HEK293 (cell line): ENCODE data around the gene EPN1.

Source experiments
- GLIS2 ChIP-seq: fragments of 450-650 bp; formaldehyde crosslinking; IDR thresholded peaks from 2 replicates; pipeline ENCODE4 v1.5.1; 2016; ENCODE audit warnings: missing biosample characterization, missing genetic modification characterization
- KLF8 ChIP-seq: fragments of 450-650 bp; formaldehyde crosslinking; IDR thresholded peaks from 2 replicates; pipeline ENCODE4 v1.5.1; 2016; ENCODE audit warnings: missing biosample characterization, missing genetic modification characterization
- PRDM1 ChIP-seq: fragments of 450-650 bp; formaldehyde crosslinking; IDR thresholded peaks from 2 replicates; pipeline ENCODE4; 2016; ENCODE audit warnings: missing biosample characterization, missing genetic modification characterization
- WT1 ChIP-seq: fragments of 450-650 bp; formaldehyde crosslinking; IDR thresholded peaks from 2 replicates; pipeline ENCODE4 v1.5.1; 2016; ENCODE audit warnings: missing biosample characterization, missing genetic modification characterization
- ZBTB17 ChIP-seq: fragments of 450-650 bp; formaldehyde crosslinking; IDR thresholded peaks from 2 replicates; pipeline ENCODE4 v1.5.1; 2016; ENCODE audit warnings: missing biosample characterization, missing genetic modification characterization
- ZBTB48 ChIP-seq: fragments of 450-650 bp; formaldehyde crosslinking; IDR thresholded peaks from 2 replicates; pipeline ENCODE4 v1.5.1; 2016; ENCODE audit warnings: missing biosample characterization, missing genetic modification characterization
- ZFP37 ChIP-seq: fragments of 450-650 bp; formaldehyde crosslinking; IDR thresholded peaks from 2 replicates; pipeline ENCODE4 v1.5.1; 2016; ENCODE audit warnings: missing biosample characterization, missing genetic modification characterization
- ZNF2 ChIP-seq: fragments of 450-650 bp; formaldehyde crosslinking; IDR thresholded peaks from 2 replicates; pipeline ENCODE4 v1.5.1; 2016; ENCODE audit warnings: missing biosample characterization, missing genetic modification characterization
- ZNF23 ChIP-seq: fragments of 450-650 bp; formaldehyde crosslinking; IDR thresholded peaks from 2 replicates; pipeline ENCODE4 v1.5.1; 2016; ENCODE audit warnings: missing biosample characterization, missing genetic modification characterization, borderline replicate concordance
- ZNF24 ChIP-seq: fragments of 450-650 bp; formaldehyde crosslinking; IDR thresholded peaks from 2 replicates; pipeline ENCODE4 v1.5.1; 2016; ENCODE audit warnings: missing biosample characterization, missing genetic modification characterization
- ZNF274 ChIP-seq, 2 experiments: fragments of 200-500 bp in 1 of 2; fragments of 450-650 bp in 1 of 2; sonication (Bioruptor generic) in 1 of 2; formaldehyde crosslinking in 1 of 2; IDR thresholded peaks; 2 replicates each; pipeline versions ENCODE4 v1.5.1 to v1.6.1; 2014 to 2016; ENCODE audit warnings: borderline replicate concordance in 1 of 2, inconsistent platforms in 1 of 2, low read length in 1 of 2, missing biosample characterization in 1 of 2, missing genetic modification characterization in 1 of 2
- ZNF391 ChIP-seq: fragments of 450-650 bp; formaldehyde crosslinking; IDR thresholded peaks from 2 replicates; pipeline ENCODE4 v1.5.1; 2016; ENCODE audit warnings: low read depth, missing biosample characterization, missing genetic modification characterization, borderline replicate concordance
- ZNF416 ChIP-seq: fragments of 450-650 bp; formaldehyde crosslinking; IDR thresholded peaks from 2 replicates; pipeline ENCODE4 v1.5.1; 2016; ENCODE audit warnings: missing biosample characterization, missing genetic modification characterization
- ZNF433 ChIP-seq: fragments of 450-650 bp; formaldehyde crosslinking; IDR thresholded peaks from 2 replicates; pipeline ENCODE4 v1.5.1; 2016; ENCODE audit warnings: missing biosample characterization, missing genetic modification characterization, low read depth
- ZNF530 ChIP-seq: fragments of 450-650 bp; formaldehyde crosslinking; IDR thresholded peaks from 2 replicates; pipeline ENCODE4 v1.5.1; 2016; ENCODE audit warnings: low read depth, missing biosample characterization, missing genetic modification characterization
- ZNF776 ChIP-seq: fragments of 450-650 bp; formaldehyde crosslinking; IDR thresholded peaks from 2 replicates; pipeline ENCODE4 v1.5.0; 2017; ENCODE audit warnings: missing biosample characterization, missing genetic modification characterization, borderline replicate concordance
- ZNF843 ChIP-seq: fragments of 450-650 bp; formaldehyde crosslinking; IDR thresholded peaks from 2 replicates; pipeline ENCODE4 v1.5.1; 2016; ENCODE audit warnings: missing biosample characterization, missing genetic modification characterization
- ZXDB ChIP-seq: fragments of 450-650 bp; formaldehyde crosslinking; IDR thresholded peaks from 2 replicates; pipeline ENCODE4 v1.5.1; 2016; ENCODE audit warnings: missing biosample characterization, missing genetic modification characterization
- TF ChIP-seq, protein P1 (sequence below): fragments of 450-650 bp; IDR thresholded peaks from 2 replicates; pipeline ENCODE4 v1.5.1; 2018; ENCODE audit warnings: missing biosample characterization, missing genetic modification characterization
- TF ChIP-seq, protein P2 (sequence below): fragments of 450-650 bp; formaldehyde crosslinking; IDR thresholded peaks from 2 replicates; pipeline ENCODE4 v1.5.1; 2016; ENCODE audit warnings: missing biosample characterization, missing genetic modification characterization
- TF ChIP-seq, protein P3 (sequence below): fragments of 450-650 bp; formaldehyde crosslinking; IDR thresholded peaks from 2 replicates; pipeline ENCODE4 v1.5.1; 2016; ENCODE audit warnings: missing biosample characterization, missing genetic modification characterization
- TF ChIP-seq, protein P4 (sequence below): fragments of 450-650 bp; formaldehyde crosslinking; conservative IDR thresholded peaks from 2 replicates; pipeline ENCODE4 v1.5.1; 2016; ENCODE audit warnings: low read depth, missing biosample characterization, missing genetic modification characterization
- TF ChIP-seq, protein P5 (sequence below): fragments of 450-650 bp; formaldehyde crosslinking; IDR thresholded peaks from 2 replicates; pipeline ENCODE4 v1.5.1; 2016; ENCODE audit warnings: missing biosample characterization, missing genetic modification characterization
- TF ChIP-seq, protein P6 (sequence below): fragments of 450-650 bp; IDR thresholded peaks from 2 replicates; pipeline ENCODE4 v1.5.1; 2018; ENCODE audit warnings: missing biosample characterization, mild to moderate bottlenecking, missing genetic modification characterization
- TF ChIP-seq, protein P7 (sequence below): fragments of 450-650 bp; formaldehyde crosslinking; IDR thresholded peaks from 2 replicates; pipeline ENCODE4 v1.5.1; 2016; ENCODE audit warnings: missing biosample characterization, missing genetic modification characterization

The EPN1 gene

DNA sequence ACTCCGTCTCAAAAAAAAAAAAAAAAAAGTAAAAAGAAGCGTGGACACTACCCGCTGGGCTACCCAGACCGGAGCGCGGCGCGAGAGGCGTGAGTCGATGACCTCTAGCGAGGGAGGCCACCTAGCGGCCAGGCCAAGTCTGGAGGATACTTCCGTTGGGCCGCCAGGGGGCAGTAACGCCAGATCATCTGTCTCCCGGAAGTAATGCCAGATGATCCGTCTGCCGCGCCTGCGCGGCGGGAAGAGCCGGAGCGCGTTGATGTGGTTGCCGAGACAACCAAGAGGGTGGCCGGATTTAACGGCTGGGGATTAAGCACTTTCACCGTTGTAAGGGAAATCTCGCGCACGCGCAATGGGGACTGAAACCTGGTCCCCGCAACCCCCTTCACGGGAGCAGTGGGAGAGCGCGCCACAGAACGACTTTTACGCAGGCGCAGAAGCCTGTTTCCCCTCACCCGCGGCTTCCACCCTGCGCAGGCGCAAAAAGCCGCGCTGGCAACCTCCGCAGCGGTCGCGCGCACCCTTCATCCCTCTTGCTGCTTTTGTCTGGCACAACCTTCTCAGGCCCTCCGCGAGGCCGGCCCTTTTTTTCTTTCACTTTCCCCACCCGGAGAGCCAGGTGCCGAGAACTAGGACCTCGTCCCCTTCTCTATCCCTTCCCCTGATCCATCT is 21.2 kb upstream of the EPN1 start (continued):
- TF ChIP-seq GLIS2 (tag by site-specific recombination), result peak; percentile 37; the same call in 1 of the 2 replicates
- TF ChIP-seq ZNF24, result 0 out of 2 replicates have a peak, but pooled peaks have one; percentile 43
- TF ChIP-seq ZNF416, result no peak
- TF ChIP-seq ZNF2 (tag by site-specific recombination), result peak; percentile 63; the same call in 1 of the 2 replicates
- no peak for TF ChIP-seq ZFP37 (tag by site-specific recombination)
- peak; percentile 85; the same call in 1 of the 2 replicates for TF ChIP-seq ZNF391 (tag by site-specific recombination)
- TF ChIP-seq ZNF776 (tag by site-specific recombination), result no peak
- TF ChIP-seq, protein P1, sequence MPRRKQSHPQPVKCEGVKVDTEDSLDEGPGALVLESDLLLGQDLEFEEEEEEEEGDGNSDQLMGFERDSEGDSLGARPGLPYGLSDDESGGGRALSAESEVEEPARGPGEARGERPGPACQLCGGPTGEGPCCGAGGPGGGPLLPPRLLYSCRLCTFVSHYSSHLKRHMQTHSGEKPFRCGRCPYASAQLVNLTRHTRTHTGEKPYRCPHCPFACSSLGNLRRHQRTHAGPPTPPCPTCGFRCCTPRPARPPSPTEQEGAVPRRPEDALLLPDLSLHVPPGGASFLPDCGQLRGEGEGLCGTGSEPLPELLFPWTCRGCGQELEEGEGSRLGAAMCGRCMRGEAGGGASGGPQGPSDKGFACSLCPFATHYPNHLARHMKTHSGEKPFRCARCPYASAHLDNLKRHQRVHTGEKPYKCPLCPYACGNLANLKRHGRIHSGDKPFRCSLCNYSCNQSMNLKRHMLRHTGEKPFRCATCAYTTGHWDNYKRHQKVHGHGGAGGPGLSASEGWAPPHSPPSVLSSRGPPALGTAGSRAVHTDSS (tag by site-specific recombination), result no peak
- TF ChIP-seq, protein P2, sequence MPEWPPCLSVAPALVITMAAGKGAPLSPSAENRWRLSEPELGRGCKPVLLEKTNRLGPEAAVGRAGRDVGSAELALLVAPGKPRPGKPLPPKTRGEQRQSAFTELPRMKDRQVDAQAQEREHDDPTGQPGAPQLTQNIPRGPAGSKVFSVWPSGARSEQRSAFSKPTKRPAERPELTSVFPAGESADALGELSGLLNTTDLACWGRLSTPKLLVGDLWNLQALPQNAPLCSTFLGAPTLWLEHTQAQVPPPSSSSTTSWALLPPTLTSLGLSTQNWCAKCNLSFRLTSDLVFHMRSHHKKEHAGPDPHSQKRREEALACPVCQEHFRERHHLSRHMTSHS, result no peak
- TF ChIP-seq, protein P3, sequence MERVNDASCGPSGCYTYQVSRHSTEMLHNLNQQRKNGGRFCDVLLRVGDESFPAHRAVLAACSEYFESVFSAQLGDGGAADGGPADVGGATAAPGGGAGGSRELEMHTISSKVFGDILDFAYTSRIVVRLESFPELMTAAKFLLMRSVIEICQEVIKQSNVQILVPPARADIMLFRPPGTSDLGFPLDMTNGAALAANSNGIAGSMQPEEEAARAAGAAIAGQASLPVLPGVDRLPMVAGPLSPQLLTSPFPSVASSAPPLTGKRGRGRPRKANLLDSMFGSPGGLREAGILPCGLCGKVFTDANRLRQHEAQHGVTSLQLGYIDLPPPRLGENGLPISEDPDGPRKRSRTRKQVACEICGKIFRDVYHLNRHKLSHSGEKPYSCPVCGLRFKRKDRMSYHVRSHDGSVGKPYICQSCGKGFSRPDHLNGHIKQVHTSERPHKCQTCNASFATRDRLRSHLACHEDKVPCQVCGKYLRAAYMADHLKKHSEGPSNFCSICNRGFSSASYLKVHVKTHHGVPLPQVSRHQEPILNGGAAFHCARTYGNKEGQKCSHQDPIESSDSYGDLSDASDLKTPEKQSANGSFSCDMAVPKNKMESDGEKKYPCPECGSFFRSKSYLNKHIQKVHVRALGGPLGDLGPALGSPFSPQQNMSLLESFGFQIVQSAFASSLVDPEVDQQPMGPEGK, result no peak; the same call in none of the 2 replicates
- peak; percentile 93 for TF ChIP-seq PRDM1 (tag by site-specific recombination)
- no peak for TF ChIP-seq ZNF433 (tag by site-specific recombination)
- TF ChIP-seq ZBTB17 (tag by site-specific recombination), result peak; percentile 92
- TF ChIP-seq, protein P4, sequence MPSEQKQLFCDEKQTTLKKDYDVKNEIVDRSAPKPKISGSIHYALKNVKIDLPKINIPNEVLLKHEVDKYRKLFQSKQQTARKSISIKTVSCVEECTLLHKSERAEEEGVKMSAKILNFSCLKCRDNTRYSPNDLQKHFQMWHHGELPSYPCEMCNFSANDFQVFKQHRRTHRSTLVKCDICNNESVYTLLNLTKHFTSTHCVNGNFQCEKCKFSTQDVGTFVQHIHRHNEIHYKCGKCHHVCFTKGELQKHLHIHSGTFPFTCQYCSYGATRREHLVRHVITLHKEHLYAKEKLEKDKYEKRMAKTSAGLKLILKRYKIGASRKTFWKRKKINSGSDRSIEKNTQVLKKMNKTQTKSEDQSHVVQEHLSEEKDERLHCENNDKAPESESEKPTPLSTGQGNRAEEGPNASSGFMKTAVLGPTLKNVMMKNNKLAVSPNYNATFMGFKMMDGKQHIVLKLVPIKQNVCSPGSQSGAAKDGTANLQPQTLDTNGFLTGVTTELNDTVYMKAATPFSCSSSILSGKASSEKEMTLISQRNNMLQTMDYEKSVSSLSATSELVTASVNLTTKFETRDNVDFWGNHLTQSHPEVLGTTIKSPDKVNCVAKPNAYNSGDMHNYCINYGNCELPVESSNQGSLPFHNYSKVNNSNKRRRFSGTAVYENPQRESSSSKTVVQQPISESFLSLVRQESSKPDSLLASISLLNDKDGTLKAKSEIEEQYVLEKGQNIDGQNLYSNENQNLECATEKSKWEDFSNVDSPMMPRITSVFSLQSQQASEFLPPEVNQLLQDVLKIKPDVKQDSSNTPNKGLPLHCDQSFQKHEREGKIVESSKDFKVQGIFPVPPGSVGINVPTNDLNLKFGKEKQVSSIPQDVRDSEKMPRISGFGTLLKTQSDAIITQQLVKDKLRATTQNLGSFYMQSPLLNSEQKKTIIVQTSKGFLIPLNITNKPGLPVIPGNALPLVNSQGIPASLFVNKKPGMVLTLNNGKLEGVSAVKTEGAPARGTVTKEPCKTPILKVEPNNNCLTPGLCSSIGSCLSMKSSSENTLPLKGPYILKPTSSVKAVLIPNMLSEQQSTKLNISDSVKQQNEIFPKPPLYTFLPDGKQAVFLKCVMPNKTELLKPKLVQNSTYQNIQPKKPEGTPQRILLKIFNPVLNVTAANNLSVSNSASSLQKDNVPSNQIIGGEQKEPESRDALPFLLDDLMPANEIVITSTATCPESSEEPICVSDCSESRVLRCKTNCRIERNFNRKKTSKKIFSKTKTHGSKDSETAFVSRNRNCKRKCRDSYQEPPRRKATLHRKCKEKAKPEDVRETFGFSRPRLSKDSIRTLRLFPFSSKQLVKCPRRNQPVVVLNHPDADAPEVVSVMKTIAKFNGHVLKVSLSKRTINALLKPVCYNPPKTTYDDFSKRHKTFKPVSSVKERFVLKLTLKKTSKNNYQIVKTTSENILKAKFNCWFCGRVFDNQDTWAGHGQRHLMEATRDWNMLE (tag by site-specific recombination), result peak; percentile 56
- peak; percentile 61; the same call in 1 of the 2 replicates for TF ChIP-seq ZNF843 (tag by site-specific recombination)
- no peak for TF ChIP-seq ZNF530 (tag by site-specific recombination)
- TF ChIP-seq, protein P5, sequence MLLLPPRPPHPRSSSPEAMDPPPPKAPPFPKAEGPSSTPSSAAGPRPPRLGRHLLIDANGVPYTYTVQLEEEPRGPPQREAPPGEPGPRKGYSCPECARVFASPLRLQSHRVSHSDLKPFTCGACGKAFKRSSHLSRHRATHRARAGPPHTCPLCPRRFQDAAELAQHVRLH (tag by site-specific recombination), result peak; percentile 91
- TF ChIP-seq, protein P6, sequence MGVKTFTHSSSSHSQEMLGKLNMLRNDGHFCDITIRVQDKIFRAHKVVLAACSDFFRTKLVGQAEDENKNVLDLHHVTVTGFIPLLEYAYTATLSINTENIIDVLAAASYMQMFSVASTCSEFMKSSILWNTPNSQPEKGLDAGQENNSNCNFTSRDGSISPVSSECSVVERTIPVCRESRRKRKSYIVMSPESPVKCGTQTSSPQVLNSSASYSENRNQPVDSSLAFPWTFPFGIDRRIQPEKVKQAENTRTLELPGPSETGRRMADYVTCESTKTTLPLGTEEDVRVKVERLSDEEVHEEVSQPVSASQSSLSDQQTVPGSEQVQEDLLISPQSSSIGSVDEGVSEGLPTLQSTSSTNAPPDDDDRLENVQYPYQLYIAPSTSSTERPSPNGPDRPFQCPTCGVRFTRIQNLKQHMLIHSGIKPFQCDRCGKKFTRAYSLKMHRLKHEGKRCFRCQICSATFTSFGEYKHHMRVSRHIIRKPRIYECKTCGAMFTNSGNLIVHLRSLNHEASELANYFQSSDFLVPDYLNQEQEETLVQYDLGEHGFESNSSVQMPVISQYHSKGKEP (tag by site-specific recombination), result 0 out of 2 replicates have a peak, but pooled peaks have one; percentile 23
- TF ChIP-seq ZBTB48 (tag by site-specific recombination), result no peak
- TF ChIP-seq WT1, result no peak
- TF ChIP-seq KLF8, result peak; percentile 74
- TF ChIP-seq, protein P7, sequence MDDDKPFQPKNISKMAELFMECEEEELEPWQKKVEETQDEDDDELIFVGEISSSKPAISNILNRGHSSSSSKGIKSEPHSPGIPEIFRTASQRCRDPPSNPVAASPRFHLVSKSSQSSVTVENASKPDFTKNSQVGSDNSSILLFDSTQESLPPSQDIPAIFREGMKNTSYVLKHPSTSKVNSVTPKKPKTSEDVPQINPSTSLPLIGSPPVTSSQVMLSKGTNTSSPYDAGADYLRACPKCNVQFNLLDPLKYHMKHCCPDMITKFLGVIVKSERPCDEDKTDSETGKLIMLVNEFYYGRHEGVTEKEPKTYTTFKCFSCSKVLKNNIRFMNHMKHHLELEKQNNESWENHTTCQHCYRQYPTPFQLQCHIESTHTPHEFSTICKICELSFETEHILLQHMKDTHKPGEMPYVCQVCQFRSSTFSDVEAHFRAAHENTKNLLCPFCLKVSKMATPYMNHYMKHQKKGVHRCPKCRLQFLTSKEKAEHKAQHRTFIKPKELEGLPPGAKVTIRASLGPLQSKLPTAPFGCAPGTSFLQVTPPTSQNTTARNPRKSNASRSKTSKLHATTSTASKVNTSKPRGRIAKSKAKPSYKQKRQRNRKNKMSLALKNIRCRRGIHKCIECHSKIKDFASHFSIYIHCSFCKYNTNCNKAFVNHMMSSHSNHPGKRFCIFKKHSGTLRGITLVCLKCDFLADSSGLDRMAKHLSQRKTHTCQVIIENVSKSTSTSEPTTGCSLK (tag by site-specific recombination), result no peak
- peak; percentile 84 for TF ChIP-seq ZXDB
- TF ChIP-seq ZNF23 (tag by site-specific recombination), result no peak
- no peak for TF ChIP-seq ZNF274 (IDR thresholded peaks at IDR 0.05; ENCODE audit: low read length)
- no peak for TF ChIP-seq ZNF274 (tag by site-specific recombination; IDR thresholded peaks at IDR 0.05; ENCODE audit: borderline replicate concordance)
